ENCODE data around the gene MEF2C. TPM values are rescaled to one million over a fixed set of nuclear protein-coding genes. Genes with fewer than 3 reads are reported as not detected.
A peak's percentile ranks its signal among the peaks of the same experiment; 100 is the strongest.

MEF2C gene
- total and polyA plus RNA-seq, 8 donors: 3.0 to 48.1 (median 14.6) TPM

- Histone ChIP-seq H3K4me1 (peaks cover 0 to 8% (median 2%) of the 10 kb centered on the region in 4 donors), H3K4me3 (no peak overlapping the region), H3K27me3 (peaks cover 0 to 14% (median 7%) of the 10 kb centered on the region in 3 donors), H3K9me3 (no peaks in the 10 kb centered on the region), H3K36me3 (no peaks in the 10 kb centered on the region), H3K27ac (no peak overlapping the region)
- DNase-seq: no peak
- TF ChIP-seq POLR2AphosphoS5 (IDR thresholded peaks at IDR 0.05) (no peak), POLR2A (IDR thresholded peaks at IDR 0.05) (no peak), EP300 (IDR thresholded peaks at IDR 0.05) (no peak), CTCF (IDR thresholded peaks at IDR 0.05) (no peak)
- 57 to 74% (median 72%) methylated on average over 3 of the region's 3 CpGs for WGBS, 5 donors
- intact Hi-C loops (cut with DNase I; ENCODE audit: low total_unique reads): no loop called here
Observed at GRCh38 chr5:88892669-88893068, 9.7 kb upstream of the MEF2C start.

DNA sequence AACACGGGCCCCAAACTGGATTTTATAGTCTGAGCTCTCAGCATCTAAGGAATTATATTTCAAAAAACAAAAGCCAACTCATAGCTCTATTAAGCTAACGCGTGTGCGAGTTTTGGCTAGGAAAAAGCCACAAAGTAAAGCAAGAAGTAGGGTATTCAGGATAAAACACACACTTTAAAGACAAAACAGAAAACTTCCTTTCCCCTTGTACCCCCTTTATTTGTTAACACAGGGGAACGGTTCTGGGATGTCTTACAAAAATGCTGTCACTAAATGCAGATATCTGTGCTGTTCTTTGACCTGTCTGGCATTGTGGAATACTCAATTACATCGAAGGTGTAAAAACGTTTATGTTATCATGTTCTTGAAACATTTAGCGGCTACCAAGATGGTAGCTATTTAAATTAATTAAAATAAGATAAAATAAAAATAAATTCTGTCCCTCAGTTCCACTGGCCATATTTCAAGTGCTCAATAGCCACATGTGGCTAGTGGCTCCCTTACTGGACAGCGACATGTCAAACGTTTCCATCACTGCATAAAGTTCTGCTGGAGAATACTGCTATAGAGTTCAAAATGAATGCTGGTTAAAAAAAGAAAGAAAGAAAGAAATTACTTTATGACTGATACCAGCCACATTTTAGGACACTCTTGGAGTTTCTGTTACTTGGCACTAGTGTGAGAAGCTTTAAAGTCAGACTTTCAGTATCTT is 7.2 kb upstream of the MEF2C start:
- intact Hi-C loops (cut with DNase I; ENCODE audit: low total_unique reads): no loop called here
- H3K4me1 ChIP-seq: peaks cover 0 to 18% (median 8%) of the 10 kb centered on the region in 4 donors
- H3K4me3 ChIP-seq: peak overlapping the region; percentile 50 to 54 (median 52)
- TF ChIP-seq POLR2A (IDR thresholded peaks at IDR 0.05) (no peak), EP300 (IDR thresholded peaks at IDR 0.05) (no peak), CTCF (IDR thresholded peaks at IDR 0.05) (no peak), POLR2AphosphoS5 (IDR thresholded peaks at IDR 0.05) (no peak)
- H3K27me3 ChIP-seq: peaks cover 0 to 14% (median 7%) of the 10 kb centered on the region in 3 donors
- 32 to 36% (median 34%) methylated on average over 10 of the region's 10 CpGs for WGBS, 5 donors
- peak overlapping the region; percentile 48 to 91 (median 82) for H3K27ac ChIP-seq
- H3K36me3 ChIP-seq: no peaks in the 10 kb centered on the region
- no peaks in the 10 kb centered on the region for H3K9me3 ChIP-seq
- DNase-seq: no peak

DNA sequence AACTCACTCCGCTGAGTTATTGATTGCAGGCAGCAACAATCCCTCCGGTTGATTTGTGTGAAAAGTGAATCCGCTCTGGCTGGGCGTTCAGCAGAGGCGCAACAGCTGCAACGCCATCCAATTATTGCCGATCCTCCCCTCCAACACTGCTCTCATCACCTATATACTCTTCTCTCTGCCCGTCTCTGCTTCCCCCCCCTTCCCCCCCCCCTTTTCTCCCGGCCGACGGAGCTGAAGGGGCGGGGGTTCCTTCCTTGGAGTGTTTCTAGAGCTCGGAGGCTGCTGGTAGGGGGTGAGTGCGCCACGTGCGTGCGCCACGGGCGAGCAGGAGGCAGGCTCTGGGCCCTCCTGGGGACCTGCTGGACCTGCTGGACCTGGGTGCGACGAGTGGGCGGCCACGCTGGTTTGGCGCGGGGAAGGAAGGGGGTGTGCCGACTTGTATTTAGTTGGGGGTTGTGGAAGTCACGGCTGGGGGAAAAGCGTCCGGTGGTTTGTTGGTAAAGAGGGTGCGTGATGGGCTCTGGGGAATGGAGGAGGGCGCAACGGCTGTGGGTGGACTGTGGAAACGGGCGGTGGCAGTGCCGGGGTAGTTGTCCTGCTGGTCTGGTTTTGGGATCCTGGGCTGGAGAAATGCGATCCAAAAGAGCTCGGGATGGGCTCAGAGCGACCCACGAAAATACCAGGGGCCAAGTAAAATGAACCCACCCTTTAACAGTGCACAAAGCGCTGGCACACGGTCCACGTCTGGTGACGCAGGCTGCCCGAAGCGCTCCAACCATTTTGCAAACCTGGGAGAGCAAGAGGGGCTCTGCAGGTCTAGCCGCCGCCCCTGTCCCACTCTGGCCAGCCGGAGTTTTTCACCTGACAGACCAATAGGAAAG is 6.4 kb upstream of the MEF2C start:
- no peaks in the 10 kb centered on the region for H3K36me3 ChIP-seq
- no peaks in the 10 kb centered on the region for H3K9me3 ChIP-seq
- peak overlapping the region; percentile 48 to 91 (median 82) for H3K27ac ChIP-seq
- whole genome bisulfite sequencing, 5 donors: 3 to 6% (median 3%) methylated on average over 42 to 48 of the region's 48 CpGs
- peaks cover 0 to 17% (median 10%) of the 10 kb centered on the region in 3 donors for H3K27me3 ChIP-seq
- intact Hi-C loops (cut with DNase I; ENCODE audit: low total_unique reads): no loop called here
- DNase-seq: peak in 1 of 2 donors; percentile 83
- peak overlapping the region; percentile 50 to 54 (median 52) for H3K4me3 ChIP-seq
- H3K4me1 ChIP-seq: peaks cover 0 to 26% (median 11%) of the 10 kb centered on the region in 4 donors
- TF ChIP-seq POLR2AphosphoS5 (IDR thresholded peaks at IDR 0.05) (peak in 2 of 3 donors; percentile 22 to 32), POLR2A (IDR thresholded peaks at IDR 0.05) (no peak), CTCF (IDR thresholded peaks at IDR 0.05) (no peak), EP300 (IDR thresholded peaks at IDR 0.05) (no peak)

DNA sequence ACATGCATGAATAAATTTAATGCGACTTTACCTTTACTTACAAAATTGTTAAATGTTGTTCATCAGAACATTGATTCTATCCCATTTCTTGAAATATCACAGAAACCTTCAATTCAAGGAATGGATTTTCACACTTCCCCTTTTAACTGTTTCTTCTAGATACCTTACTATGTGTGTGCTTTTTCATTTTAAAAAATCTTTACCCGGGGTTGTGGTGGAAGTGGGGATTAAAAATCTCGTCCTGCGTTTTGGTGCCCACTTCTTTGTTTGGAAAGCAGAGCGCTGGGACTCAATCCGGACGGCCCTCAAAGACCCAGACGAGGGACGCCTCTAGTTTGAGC is 5.8 kb upstream of the MEF2C start:
- 13 to 26% (median 23%) methylated on average over 9 of the region's 9 CpGs for WGBS, 5 donors
- DNase-seq: no peak
- TF ChIP-seq POLR2A (IDR thresholded peaks at IDR 0.05) (no peak), CTCF (IDR thresholded peaks at IDR 0.05) (no peak), EP300 (IDR thresholded peaks at IDR 0.05) (no peak), POLR2AphosphoS5 (IDR thresholded peaks at IDR 0.05) (no peak)
- peaks cover 0 to 22% (median 10%) of the 10 kb centered on the region in 3 donors for H3K27me3 ChIP-seq
- H3K4me3 ChIP-seq: peak overlapping the region; percentile 50 to 54 (median 52)
- H3K36me3 ChIP-seq: no peaks in the 10 kb centered on the region
- intact Hi-C loops (cut with DNase I; ENCODE audit: low total_unique reads): no loop called here
- H3K9me3 ChIP-seq: no peaks in the 10 kb centered on the region
- peak overlapping the region; percentile 48 to 91 (median 82) for H3K27ac ChIP-seq
- H3K4me1 ChIP-seq: peaks cover 0 to 31% (median 17%) of the 10 kb centered on the region in 4 donors

Data from stomach (tissue), 9 donors.